HUES48 (cell line): ENCODE results near the gene LRP1.

Source experiments
- H3K27ac ChIP-seq: one replicate; pipeline ENCODE4 v1.7.0; 2013; ENCODE audit warnings: low read depth, low read length, inconsistent platforms
- H3K27me3 ChIP-seq: 2 replicates; pipeline ENCODE4 v1.6.1; 2013; ENCODE audit warnings: mild to moderate bottlenecking, low read length; ENCODE audit not compliant: control insufficient read depth, insufficient read depth
- H3K36me3 ChIP-seq: 2 replicates; pipeline ENCODE4 v1.6.1; 2013; ENCODE audit warnings: low read length; ENCODE audit not compliant: control insufficient read depth, insufficient read depth
- H3K4me1 ChIP-seq: 2 replicates; pipeline ENCODE4 v1.6.1; 2013; ENCODE audit warnings: mild to moderate bottlenecking, low read length; ENCODE audit not compliant: control insufficient read depth, insufficient read depth
- H3K4me3 ChIP-seq: 2 replicates; pipeline ENCODE4 v1.5.1; 2013; ENCODE audit warnings: mild to moderate bottlenecking, low read depth, low read length
- H3K9ac ChIP-seq: 2 replicates; pipeline ENCODE4 v1.6.1; 2013; ENCODE audit warnings: mild to moderate bottlenecking, low read depth, low read length, moderate library complexity
- H3K9me3 ChIP-seq: 2 replicates; pipeline ENCODE4 v1.6.1; 2013; ENCODE audit warnings: low read length; ENCODE audit not compliant: control insufficient read depth, insufficient read depth

Gene LRP1

GRCh38 chr12:57181561-57182155, 53.4 kb downstream of the LRP1 start:
- H3K4me1 ChIP-seq = no peaks in the 10 kb centered on the region
- no peaks in the 10 kb centered on the region for H3K27me3 ChIP-seq
- no peak overlapping the region for H3K9ac ChIP-seq
- peaks cover 91% of the 10 kb centered on the region for H3K36me3 ChIP-seq
- H3K27ac ChIP-seq = no peak overlapping the region
- no peaks in the 10 kb centered on the region for H3K9me3 ChIP-seq
- H3K4me3 ChIP-seq = no peak overlapping the region

DNA sequence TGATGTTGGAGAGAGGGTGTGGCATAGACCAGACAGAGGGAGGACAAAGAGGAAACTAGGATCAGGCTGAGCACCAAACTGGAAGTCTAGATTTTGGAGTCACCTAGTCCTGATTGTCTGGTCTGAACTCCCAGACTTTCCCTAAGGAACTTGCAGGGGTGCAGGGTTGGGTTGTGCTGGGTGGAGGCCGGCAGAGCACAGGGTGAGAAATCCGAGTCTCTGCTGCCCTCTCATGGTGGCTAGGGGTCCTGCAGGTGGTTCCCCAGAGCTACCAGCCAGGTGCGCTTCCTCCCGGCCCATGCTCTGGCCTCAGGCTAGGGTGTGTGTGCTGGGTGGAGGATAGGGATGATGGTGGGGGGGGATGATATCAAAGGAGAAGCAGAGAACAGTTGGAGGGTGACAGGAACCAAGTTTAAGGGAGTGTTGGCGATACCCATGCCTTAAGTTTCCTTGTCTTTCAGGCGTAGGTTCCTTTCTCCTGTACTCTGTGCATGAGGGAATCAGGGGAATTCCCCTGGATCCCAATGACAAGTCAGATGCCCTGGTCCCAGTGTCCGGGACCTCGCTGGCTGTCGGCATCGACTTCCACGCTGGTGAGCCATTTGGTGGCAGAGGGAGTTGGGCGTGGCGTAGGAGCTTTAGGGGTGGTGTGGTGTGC, 54.8 kb downstream of the LRP1 start:
- H3K36me3 ChIP-seq = peaks cover 91% of the 10 kb centered on the region
- H3K27ac ChIP-seq = no peak overlapping the region
- H3K27me3 ChIP-seq = no peaks in the 10 kb centered on the region
- no peaks in the 10 kb centered on the region for H3K9me3 ChIP-seq
- no peak overlapping the region for H3K4me3 ChIP-seq
- H3K9ac ChIP-seq = no peak overlapping the region
- H3K4me1 ChIP-seq = no peaks in the 10 kb centered on the region

DNA sequence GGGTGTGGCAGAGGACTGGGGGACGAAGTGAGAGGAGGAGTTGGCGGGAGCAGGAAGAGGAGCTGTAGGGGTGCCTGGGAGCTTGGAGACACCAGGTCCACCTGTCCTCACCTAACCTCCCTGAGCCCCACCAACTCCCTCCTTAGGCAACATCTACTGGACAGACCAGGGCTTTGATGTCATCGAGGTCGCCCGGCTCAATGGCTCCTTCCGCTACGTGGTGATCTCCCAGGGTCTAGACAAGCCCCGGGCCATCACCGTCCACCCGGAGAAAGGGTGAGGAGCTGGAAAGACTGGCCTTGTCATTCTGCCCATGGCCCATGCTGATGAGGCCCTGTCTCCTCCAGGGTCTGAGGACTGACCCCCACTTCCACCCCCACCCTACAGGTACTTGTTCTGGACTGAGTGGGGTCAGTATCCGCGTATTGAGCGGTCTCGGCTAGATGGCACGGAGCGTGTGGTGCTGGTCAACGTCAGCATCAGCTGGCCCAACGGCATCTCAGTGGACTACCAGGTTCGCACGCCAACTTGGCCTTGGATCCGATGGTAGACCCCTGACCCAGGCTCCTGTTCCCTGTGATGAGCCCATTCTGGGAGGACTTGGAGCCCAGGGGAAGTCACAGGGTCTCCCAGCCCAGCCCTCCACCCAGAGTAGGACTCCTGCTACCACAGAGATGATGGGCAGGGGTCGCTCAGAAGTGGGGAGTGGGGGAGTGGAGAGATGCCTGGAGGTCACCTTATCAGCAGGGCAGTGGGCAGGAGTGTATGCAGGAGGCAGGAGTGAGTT, 55.8 kb downstream of the LRP1 start:
- Histone ChIP-seq H3K9ac (no peak overlapping the region), H3K36me3 (peaks cover 91% of the 10 kb centered on the region), H3K27ac (no peak overlapping the region), H3K9me3 (no peaks in the 10 kb centered on the region), H3K4me1 (no peaks in the 10 kb centered on the region), H3K27me3 (no peaks in the 10 kb centered on the region), H3K4me3 (no peak overlapping the region)

DNA sequence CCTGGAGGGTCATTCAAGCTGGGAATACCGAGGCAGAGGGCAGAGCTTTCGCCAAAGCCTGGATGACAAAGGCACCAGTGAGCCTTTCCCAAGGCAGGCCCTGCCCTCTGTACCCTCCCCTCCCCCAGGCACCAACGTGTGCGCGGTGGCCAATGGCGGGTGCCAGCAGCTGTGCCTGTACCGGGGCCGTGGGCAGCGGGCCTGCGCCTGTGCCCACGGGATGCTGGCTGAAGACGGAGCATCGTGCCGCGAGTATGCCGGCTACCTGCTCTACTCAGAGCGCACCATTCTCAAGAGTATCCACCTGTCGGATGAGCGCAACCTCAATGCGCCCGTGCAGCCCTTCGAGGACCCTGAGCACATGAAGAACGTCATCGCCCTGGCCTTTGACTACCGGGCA, 57.1 kb downstream of the LRP1 start:
- H3K36me3 ChIP-seq = peaks cover 91% of the 10 kb centered on the region
- no peak overlapping the region for H3K9ac ChIP-seq
- no peaks in the 10 kb centered on the region for H3K9me3 ChIP-seq
- no peaks in the 10 kb centered on the region for H3K4me1 ChIP-seq
- H3K27me3 ChIP-seq = no peaks in the 10 kb centered on the region
- no peak overlapping the region for H3K27ac ChIP-seq
- H3K4me3 ChIP-seq = no peak overlapping the region

DNA sequence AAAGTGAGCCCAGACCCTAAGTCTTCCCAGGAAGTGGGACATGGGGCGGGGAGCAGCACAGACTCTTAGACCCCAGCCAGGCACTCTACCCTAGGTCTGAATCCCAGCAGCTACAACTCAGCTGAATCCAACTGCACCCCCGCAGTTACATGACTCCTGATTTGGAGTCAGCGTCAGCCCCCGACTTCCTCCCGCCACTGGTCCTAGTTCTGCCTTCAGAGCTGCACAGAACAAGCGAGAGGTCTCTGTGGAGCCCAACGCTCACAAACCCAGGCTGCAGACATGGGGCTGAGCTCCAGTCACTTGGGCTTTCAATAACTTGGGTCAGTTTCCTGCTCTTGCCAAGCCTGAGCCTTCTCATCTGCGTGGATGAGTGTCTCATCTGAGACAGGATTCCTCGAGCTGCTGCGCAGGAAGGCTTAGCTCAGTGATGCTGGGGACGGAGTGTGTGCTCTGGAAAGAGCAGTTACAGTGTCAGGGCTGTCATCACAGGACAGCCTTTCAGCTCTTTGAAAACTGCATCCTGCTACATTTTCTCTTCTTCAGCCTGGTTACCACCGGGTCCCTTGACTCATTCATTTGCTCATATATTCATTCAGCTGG, 57.7 kb downstream of the LRP1 start:
- H3K4me3 ChIP-seq = no peak overlapping the region
- H3K9ac ChIP-seq = no peak overlapping the region
- peaks cover 91% of the 10 kb centered on the region for H3K36me3 ChIP-seq
- no peaks in the 10 kb centered on the region for H3K27me3 ChIP-seq
- no peak overlapping the region for H3K27ac ChIP-seq
- H3K4me1 ChIP-seq = no peaks in the 10 kb centered on the region
- H3K9me3 ChIP-seq = no peaks in the 10 kb centered on the region

DNA sequence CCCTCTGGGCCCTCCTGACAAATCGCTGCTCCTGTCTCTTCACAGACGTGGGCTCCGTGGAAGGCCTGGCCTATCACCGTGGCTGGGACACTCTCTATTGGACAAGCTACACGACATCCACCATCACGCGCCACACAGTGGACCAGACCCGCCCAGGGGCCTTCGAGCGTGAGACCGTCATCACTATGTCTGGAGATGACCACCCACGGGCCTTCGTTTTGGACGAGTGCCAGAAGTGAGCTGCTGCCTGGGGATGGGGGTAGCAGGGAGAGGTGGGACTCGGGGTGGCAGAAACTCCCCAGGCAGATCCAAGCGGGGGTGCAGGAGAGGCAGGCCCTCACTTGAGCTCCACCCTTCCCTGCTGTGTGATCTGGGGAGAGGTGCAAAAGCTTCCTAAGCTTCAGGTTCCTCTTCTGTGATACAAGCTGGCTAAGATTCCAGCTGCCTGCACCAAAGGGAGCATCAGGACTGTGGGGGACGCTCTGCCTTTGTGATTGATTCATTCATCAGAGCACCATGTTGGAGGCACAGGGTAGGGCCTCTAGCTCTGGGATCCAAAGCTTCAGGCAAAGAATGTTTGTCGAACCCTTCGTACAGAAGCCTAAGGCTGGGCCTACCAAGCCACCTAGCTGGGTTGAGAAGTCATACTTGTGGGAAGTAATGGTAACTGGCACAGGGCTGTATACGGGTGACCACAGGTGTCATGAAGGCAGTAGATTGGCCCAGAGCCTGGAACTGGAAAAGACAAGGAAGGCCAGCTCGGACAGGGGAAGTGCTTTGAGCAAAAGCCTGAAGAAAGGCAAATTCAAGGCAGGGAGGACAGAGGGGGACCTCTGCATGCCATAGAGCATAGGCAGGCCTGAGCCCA, 59.2 kb downstream of the LRP1 start:
- Histone ChIP-seq H3K4me3 (no peak overlapping the region), H3K9me3 (no peaks in the 10 kb centered on the region), H3K27me3 (no peaks in the 10 kb centered on the region), H3K36me3 (peaks cover 94% of the 10 kb centered on the region), H3K4me1 (no peaks in the 10 kb centered on the region), H3K9ac (no peak overlapping the region), H3K27ac (no peak overlapping the region)

GRCh38 chr12:57188090-57188425, 59.8 kb downstream of the LRP1 start:
- no peaks in the 10 kb centered on the region for H3K27me3 ChIP-seq
- H3K4me3 ChIP-seq = no peak overlapping the region
- H3K27ac ChIP-seq = no peak overlapping the region
- peaks cover 100% of the 10 kb centered on the region for H3K36me3 ChIP-seq
- no peak overlapping the region for H3K9ac ChIP-seq
- no peaks in the 10 kb centered on the region for H3K4me1 ChIP-seq
- H3K9me3 ChIP-seq = no peaks in the 10 kb centered on the region

DNA sequence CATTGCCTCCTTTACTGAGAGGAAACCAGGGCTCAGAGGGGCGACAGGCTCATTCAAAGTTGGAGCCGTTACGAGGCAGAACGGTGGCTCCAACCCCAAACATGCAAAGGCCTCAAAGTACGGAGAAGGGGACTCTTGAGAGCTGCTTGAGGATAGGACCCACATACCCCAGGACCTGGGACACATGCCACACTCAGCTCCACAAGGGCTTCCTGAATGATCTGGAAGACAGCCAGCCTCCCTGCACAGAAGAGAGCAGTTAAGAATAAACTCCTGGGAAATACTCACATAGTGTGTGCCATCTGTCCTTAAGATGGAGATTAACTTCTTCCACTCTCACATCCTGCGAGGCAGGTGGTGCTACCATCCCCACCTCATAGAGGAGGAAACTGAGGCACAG, 61.8 kb downstream of the LRP1 start:
- Histone ChIP-seq H3K36me3 (peaks cover 100% of the 10 kb centered on the region), H3K27me3 (no peaks in the 10 kb centered on the region), H3K9me3 (no peaks in the 10 kb centered on the region), H3K27ac (no peak overlapping the region), H3K4me1 (no peaks in the 10 kb centered on the region), H3K9ac (no peak overlapping the region), H3K4me3 (no peak overlapping the region)

DNA sequence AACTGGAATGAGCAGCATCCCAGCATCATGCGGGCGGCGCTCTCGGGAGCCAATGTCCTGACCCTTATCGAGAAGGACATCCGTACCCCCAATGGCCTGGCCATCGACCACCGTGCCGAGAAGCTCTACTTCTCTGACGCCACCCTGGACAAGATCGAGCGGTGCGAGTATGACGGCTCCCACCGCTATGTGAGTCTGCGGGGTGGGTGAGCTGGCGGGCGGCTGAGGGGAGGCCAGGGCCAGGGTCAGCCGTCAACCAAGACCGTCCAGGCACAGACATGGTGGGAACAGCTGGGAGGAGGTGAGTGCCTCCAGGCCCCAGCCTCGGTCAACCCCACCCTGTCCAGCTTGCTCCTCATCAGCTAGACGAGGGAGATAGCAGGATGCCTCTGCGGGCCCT, 62.5 kb downstream of the LRP1 start:
- Histone ChIP-seq H3K36me3 (peaks cover 100% of the 10 kb centered on the region), H3K4me3 (no peak overlapping the region), H3K27me3 (no peaks in the 10 kb centered on the region), H3K9ac (no peak overlapping the region), H3K9me3 (no peaks in the 10 kb centered on the region), H3K27ac (no peak overlapping the region), H3K4me1 (no peaks in the 10 kb centered on the region)

DNA sequence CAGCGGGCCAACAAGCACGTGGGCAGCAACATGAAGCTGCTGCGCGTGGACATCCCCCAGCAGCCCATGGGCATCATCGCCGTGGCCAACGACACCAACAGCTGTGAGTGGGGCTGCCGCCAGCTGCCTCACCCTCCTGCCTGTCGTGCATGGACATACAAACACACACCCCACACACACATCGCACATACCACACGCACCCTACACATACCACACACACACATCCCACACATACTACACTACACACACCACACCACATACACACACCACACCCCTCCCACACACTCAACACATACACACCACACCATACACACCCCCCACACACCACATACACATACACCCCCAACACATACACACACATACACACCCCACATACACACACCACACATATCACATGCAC, 63.1 kb downstream of the LRP1 start:
- no peaks in the 10 kb centered on the region for H3K9me3 ChIP-seq
- peaks cover 100% of the 10 kb centered on the region for H3K36me3 ChIP-seq
- H3K4me1 ChIP-seq = no peaks in the 10 kb centered on the region
- H3K27me3 ChIP-seq = no peaks in the 10 kb centered on the region
- no peak overlapping the region for H3K9ac ChIP-seq
- H3K4me3 ChIP-seq = no peak overlapping the region
- H3K27ac ChIP-seq = no peak overlapping the region
